ACHN (cell line): ENCODE data around the gene ZAP70.

Experiments
- DNase-seq: peaks from one replicate; pipeline ENCODE4 v3.0.0-alpha.2; 2015
- in situ Hi-C: cut with HindIII; loops from 2 replicates; pipeline ENCODE4 v1.10.0; 2017; ENCODE audit warnings: low sequenced_read_pairs, low pct_ligation_motif_present, low pct_unique_long_range_greater_than_20kb

ZAP70 gene

DNA sequence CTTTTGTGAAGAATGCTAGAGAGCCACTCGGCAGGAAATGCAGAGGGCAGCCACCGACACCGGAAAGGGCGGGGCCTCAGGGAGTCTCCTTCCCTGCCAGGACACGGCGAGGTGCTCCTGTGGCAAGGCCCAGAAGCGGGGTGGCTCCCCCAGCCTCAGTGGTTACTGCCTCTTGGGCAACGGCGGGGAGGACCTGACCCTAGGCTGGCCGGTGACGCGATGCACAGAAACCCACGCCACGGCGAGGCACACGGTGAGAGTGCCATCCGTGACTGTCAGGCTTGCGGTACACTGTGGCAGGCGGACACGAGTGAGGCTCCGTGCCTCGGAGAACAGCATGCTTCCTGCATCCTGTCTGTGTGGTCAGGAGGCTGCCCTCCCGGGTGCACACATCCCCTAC is 47.8 kb downstream of the ZAP70 start:
- DNase-seq: no peak
- in situ Hi-C loops: no loop called here

GRCh38 chr2:97763176-97763845 is 49.9 kb downstream of the ZAP70 start:
- no peak for DNase-seq
- in situ Hi-C loops: no loop called here

GRCh38 chr2:97764559-97765263 is 51.3 kb downstream of the ZAP70 start:
- no peak for DNase-seq
- in situ Hi-C loops: no loop called here

GRCh38 chr2:97765933-97766332 is 52.6 kb downstream of the ZAP70 start:
- DNase-seq: peak; percentile 25
- in situ Hi-C loops: no loop called here

- in situ Hi-C loops: no loop called here
Measured at GRCh38 chr2:97766567-97766966, 53.2 kb downstream of the ZAP70 start.

DNA sequence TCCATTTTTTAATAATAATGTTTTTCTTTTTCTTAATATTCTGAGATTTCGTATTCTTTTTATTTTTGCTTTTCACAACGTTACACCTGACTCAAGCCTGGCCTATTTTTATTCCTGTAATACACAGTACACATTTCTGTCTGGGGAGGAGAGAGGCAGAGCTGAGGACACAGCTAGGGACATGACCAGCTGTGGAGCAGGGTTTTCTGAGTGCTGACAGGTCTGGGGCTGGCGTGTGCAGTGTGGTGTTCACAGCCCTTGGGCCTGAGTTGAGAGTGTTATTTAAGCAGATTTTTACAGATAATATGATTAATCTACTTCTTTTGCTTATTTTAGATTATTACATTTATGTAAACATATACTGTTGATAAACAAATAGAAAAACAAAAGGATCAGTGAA is 55.9 kb downstream of the ZAP70 start:
- in situ Hi-C loops: no loop called here
- no peak for DNase-seq

More at GRCh38 chr2:97766567-97766966, 53.2 kb downstream of the ZAP70 start:
- DNase-seq: no peak

DNA sequence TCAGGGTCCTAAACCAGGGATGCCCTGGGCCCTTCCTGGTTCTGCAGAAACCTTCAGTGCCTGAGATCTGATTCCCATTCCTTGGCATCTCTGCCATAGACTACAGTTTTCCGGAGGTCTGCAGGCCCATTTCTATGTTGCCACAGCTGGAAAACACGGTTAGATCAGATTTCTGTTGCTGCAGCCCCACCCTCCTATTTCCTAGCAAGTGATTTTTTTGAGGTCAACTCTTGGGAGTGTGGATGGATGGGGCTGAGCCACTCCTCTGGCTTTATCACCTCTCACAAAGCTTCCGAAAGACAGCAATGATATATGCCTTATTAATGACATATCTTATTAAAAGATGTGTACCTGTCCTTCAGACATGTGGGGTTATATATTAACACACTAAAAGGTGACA is 56.3 kb downstream of the ZAP70 start:
- in situ Hi-C loops: no loop called here
- no peak for DNase-seq

DNA sequence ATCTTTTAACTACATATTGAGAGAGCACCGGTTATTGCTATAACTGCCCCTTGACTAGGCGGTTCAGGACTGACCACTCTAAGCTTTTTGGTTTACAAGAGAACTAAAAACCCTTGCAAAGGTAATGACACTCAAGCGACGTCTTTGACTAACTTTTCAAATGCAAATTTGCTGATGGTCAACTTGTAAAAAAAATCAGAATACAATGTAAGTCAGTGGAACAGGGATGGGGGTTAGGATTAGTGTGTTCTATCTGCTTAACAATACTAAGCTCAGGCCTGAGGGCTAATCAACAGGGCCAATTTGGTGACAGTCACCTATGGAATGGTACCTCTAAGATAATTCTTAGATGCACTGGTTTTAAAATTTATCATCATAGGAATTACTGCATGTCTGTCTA is 57.1 kb downstream of the ZAP70 start:
- in situ Hi-C loops: no loop called here
- no peak for DNase-seq

- in situ Hi-C loops: no loop called here
- DNase-seq: peak; percentile 46
Measured at GRCh38 chr2:97774425-97774824, 61.0 kb downstream of the ZAP70 start.

GRCh38 chr2:97775074-97775473 is 61.7 kb downstream of the ZAP70 start:
- in situ Hi-C loops: no loop called here
- DNase-seq: no peak

DNA sequence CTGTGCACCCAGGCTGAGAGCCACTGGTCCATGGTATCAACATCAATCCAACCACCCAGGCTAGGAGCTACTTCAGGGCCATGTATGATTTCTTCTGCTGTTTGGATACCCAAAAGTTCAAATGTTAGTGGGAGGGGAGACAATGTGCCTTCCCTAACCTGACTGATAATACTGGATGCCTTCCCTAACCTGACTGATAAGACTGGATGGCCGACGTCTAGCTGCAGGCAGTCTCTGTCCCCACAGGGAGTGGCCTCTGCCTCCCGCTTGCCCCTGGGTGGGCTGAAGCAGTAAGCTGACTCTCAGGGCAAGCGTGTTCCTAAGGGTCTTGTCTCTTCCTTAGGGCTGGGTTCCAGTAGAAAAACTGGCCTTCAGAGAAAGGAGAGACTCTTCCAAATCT is 65.8 kb downstream of the ZAP70 start:
- no peak for DNase-seq
- in situ Hi-C loops: no loop called here

- no peak for DNase-seq
- in situ Hi-C loops: no loop called here
Measured at GRCh38 chr2:97781981-97782380, 68.6 kb downstream of the ZAP70 start.

DNA sequence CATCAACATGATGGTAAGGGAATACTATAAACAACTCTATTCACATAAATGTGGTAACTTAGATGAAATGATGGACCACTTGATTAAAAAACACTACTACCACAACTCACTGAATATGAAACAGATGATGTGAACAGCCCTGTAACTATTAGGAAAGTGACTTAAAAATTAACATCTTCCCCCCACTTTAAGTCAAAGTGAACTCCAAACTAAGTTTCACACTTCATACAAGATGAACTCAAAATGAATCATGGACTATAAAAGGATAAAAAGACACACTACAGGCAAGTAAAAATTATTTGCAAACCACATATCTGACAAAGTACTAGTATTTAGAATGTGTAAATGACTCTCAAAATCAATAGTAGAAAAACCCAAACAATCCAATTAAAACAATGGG is 71.6 kb downstream of the ZAP70 start:
- DNase-seq: no peak
- in situ Hi-C loops: no loop called here

- in situ Hi-C loops: no loop called here
- DNase-seq: no peak
Measured at GRCh38 chr2:97785818-97786217, 72.4 kb downstream of the ZAP70 start.

- in situ Hi-C loops: no loop called here
- no peak for DNase-seq
Measured at GRCh38 chr2:97788986-97789644, 75.7 kb downstream of the ZAP70 start.
